Stimulated activated CD8-positive, alpha-beta memory T cell treated with anti-CD3 and anti-CD28 coated beads, Interleukin-12 subunit alpha, Interleukin-12 subunit beta, amount 100 ng/mL, for 24 hours (primary cell): ENCODE results near the gene PTPN5.
"Not testable (repeated sequence)": the region's sequence is repeated elsewhere in the genome, so short reads cannot be mapped to it uniquely, and the experiment has no call there.

Experiments
- DNase-seq: peaks from one replicate; pipeline ENCODE4 v3.0.0-alpha.2; 2020; ENCODE audit errors: extremely low read depth

The PTPN5 gene

DNA sequence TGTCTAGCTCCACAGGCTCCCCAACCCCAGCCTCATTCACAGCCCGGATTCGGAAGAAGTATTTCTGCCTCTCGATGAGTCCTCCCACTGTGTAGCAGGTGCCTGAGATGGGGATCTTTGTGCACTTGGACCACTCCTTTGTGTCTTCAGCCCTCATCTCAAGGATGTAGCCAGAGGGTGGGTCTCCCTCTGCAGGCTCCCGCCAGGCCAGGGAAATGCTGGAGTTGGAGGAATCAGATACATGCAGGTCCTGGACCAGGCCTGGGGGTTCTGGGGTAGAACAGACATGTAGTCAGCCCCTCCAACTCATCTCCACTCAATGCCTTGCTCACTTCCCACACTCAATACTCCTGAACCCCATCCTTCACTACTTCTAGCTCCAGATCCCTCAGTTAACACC lies 82.2 kb downstream of the PTPN5 start:
- DNase-seq: no peak

DNA sequence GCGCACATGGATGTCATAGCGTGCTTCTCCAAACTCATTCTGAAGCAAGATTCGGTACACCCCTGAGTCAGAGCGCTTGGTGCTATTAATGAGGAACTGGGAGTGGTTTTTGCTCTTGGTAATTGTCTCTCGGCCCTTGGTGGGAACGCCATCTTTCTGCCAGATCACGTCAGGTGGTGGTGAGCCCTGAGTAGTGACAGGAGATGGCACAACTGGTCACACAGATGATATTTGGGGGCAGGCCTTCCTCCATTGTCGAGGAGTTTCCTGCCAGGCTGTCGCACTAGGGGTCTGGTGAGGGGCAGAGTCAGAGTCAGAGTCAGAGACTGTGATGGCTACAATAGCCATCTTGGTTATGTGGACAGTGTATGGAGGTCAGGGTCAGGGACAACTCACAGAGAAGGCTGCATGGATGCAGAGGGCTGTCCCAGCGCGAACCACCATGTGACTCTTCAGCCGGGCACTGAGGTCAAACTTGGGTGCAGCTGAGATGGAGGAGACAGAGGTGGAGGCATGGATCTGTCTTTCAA lies 83.7 kb downstream of the PTPN5 start:
- DNase-seq: no peak

DNA sequence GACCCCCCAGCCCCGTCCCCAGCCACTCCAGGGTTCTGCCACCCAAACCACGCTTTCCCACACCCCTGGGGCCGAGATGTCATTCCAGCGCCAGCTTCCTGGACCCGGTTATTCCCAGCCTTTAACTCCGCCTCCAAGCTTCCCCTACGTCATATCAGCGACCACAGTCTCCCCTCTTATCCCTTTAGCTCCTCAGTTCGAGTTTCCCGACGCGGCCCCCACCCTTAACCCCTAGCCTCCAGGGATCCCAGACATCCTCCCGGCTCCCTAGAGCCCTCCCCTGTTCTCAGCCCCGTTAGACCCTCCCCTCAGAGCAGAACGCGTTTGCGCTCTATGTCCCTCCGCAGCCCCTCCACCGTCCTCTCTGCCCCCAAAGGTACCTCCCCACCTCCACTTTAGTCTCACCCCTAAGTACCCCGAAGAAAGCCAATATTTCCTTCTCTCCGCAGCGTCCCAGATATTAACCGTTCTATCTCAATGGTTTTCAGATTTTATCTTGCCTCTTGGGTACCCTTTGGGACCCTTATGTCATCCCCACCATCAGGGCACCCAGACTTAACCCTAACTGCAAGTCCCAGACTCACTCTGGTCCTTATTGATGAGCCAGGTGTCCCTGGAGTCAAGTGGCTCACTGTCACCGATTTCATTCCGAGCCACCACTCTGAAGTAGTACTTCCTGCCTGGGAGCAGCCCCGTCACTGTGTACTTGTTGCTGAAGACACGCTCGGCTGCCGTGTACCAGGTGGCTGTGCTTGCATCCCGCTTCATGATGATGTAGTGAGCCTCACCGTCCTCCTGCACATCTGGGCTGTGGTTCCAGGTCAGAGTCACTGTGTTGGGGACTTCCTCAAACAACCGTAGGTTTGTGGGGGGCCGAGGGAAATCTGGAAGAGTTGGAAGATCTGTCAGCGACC lies 85.0 kb downstream of the PTPN5 start:
- DNase-seq: no peak

GRCh38 chr11:18705651-18706281 lies 85.8 kb downstream of the PTPN5 start:
- no peak for DNase-seq

DNA sequence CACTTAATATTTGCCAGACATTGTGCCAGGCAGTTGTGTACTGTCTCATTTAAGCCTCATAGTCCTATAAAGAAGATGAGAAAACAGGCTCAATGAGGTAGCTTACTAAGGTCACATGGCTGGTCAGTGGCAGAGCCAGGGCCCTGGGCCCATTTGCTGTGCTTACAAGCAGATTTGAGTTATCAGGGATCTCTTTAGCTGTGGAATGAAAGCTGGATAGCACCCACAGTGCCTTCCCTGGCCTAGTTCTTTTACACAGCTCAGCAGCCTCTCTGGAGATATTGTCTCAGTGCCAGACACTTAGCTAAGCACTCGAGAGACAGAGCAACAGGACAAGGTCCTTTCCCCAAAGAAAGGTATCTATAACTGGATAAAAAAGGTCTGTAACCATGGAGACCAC lies 86.9 kb downstream of the PTPN5 start:
- no peak for DNase-seq

GRCh38 chr11:18704045-18704645 lies 87.5 kb downstream of the PTPN5 start:
- no peak for DNase-seq

- no peak for DNase-seq
These were observed 88.4 kb downstream of the PTPN5 start for GRCh38 chr11:18703001-18703763.

DNA sequence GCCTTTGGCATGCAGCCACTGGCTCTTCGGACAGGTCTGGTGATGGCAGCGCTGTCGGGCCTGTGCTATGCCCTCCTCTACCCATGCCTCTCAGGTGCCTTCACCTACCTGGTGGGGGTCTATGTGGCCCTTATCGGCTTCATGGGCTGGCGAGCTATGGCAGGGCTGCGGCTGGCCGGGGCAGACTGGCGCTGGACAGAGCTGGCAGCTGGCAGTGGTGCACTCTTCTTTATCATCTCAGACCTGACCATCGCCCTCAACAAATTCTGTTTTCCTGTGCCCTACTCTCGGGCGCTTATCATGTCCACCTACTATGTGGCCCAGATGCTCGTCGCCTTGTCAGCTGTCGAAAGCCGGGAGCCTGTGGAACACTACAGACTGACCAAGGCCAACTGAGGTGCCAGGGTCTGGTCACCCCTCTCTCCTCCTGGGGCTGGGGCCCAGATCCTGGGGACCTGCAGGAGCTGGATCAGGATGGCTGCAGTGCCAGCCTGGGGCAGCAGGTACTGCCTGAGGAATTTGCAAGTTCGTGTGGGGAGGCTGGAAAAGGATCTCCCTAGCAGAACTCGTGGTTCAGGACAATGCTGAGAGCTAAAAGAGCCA lies 89.9 kb downstream of the PTPN5 start:
- no peak for DNase-seq

DNA sequence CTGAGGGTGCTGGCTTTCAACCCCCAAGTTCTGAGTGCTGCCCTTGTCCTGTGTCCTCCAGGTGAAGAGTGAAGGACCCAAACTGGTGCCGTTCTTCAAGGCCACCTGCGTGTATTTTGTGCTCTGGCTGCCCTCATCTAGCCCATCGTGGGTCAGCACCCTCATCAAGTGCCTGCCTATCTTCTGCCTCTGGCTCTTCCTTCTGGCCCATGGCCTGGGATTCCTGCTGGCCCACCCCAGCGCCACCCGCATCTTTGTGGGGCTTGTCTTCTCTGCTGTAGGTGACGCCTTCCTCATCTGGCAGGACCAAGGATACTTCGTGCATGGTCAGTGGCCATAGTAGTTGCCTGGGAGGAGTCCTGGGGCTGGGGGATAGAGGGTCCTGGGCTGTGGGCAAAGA lies 90.7 kb downstream of the PTPN5 start:
- DNase-seq: no peak

GRCh38 chr11:18700375-18700774 lies 91.2 kb downstream of the PTPN5 start:
- no peak for DNase-seq

GRCh38 chr11:18699848-18700261 lies 91.7 kb downstream of the PTPN5 start:
- no peak for DNase-seq

GRCh38 chr11:18699269-18699596 lies 92.4 kb downstream of the PTPN5 start:
- DNase-seq: no peak

DNA sequence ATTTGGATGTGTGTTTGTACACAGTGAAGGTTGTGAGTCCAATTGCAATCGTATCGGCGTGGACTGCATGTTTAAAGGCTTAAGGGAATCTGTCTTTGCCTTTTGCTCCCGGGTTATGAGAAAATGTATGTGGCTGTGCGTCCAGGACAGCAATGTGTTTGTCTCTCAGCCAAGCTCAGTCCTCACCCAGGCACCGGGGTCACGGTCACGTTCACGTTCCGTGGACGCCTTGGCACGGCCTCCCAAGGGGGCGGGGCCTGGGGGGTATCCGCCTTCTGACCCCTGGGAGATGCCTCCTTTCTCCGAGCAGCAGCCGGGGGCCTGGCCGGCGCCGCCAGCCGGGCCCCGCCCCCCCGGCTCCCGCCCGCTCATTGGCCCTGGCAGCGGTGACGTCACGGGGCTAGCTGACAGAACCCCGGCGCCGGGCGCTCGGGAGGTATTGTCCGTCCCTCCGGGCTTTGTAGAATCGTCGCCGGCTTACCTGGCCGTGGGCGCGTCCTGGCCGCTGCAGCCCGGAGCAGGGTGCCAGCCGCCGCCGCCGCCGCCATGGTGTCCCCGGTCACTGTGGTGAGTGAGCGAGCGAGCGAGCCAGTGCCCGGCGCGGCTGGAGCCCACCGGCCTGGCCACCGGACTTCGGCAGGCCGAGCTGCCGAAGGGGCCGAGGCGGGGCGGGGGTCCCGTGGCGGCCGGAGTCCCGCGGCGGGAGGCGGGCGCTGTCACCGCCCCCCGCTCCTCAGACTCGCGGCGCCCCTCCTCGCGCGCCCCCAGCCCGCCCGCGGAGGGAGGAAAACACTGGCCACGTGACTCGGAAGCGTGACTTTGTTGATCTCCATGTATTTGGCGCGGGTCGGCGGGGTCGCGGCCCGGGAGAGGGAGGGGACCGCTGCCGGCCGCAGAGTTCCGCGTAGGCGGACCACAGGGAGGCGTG lies 93.0 kb downstream of the PTPN5 start, which contains the start of gene TMEM86A:
Gene TMEM86A, plus strand, starts transcription at position 439 of the 928 bp plus-strand sequence. Its CDS starts 108 bp downstream, at position 547.
- peak; percentile 76 for DNase-seq

DNA sequence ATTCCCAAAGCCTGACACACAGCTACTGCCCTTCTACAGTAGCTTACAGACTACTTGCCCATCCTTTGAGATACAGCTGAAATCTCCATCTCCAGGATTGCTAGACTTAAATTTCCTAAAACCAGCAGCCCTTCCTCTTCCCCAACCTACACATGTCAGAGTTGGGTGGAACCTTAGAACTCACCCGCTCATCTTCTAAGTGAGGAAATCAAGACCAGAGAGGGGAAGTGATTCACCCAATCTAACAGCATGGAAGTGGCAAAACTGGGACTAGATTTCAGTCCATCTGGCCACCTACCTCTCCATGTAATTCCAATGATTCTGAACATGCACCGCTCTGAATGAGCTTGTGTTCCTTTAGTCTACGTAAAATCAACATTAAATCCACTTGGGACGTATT lies 94.0 kb downstream of the PTPN5 start:
- DNase-seq: no peak

- DNase-seq: no peak
These were observed 94.9 kb downstream of the PTPN5 start for GRCh38 chr11:18696638-18697225.

GRCh38 chr11:18692941-18693760 lies 98.4 kb downstream of the PTPN5 start:
- no peak for DNase-seq

DNA sequence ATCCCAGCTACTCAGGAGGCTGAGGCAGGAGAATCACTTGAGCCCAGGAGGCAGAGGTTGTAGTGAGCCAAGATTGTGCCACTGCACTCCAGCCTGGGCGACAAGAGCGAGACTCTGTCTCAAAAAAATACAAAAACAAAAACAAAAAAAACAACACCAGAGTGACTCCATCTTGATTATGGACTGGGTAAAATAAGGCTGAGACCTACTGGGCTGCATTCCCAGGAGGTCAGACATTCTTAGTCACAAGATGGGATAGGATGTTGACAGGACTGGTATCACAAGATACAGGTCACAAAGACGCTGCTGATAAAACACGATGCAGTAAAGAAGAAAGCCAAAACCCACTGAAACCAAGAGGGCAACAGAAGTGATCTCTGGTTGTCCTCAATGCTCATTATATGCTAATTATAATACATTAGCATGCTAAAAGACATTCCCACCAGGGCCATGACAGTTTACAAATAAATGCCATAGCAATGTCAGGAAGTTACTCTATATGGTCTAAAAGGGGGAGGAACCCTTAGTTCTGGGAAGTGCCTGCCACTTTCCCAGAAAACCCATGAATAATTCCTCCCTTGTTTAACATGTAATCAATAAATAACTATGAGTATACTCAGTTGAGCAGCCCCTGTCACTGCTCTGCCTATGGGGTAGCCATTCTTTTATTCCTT lies 100.0 kb downstream of the PTPN5 start:
- not testable (repeated sequence) for DNase-seq

- no peak for DNase-seq
These were observed 107.3 kb downstream of the PTPN5 start for GRCh38 chr11:18684267-18684666.
